MCF 10A (cell line): ENCODE data around the gene GRID1. TPM values are rescaled to one million over a fixed set of nuclear protein-coding genes. Genes with fewer than 3 reads are reported as not detected.

Experiments
- BruUV-seq: library from RNA; stranded (reverse); fragments of 400-500 nt; replicated peaks from 2 replicates; lab custom pipeline; 2021; lab: Mats Ljungman, UMichigan
- CTCF ChIA-PET: fragments of 300-600 bp; sonication (Branson Sonifier 250); formaldehyde crosslinking; extraction: SDS; loops from one replicate; lab custom pipeline; 2021; ENCODE audit warnings: antibody characterized with exemption, inconsistent platforms; lab: Yijun Ruan, JAX
- POLR2A ChIA-PET: fragments of 300-600, 350-650 bp; sonication (Branson Sonifier 250); formaldehyde crosslinking; extraction: SDS; loops from one replicate; lab custom pipeline; 2020; ENCODE audit warnings: antibody characterized with exemption, inconsistent platforms; lab: Yijun Ruan, JAX
- DNase-seq: peaks from one replicate; pipeline ENCODE4 v3.0.0-alpha.2; 2018; ENCODE audit not compliant: unreplicated experiment
- H3K27ac Mint-ChIP-seq: one replicate; pipeline ENCODE4 v1.8.0; 2022; ENCODE audit warnings: mild to moderate bottlenecking, low read depth, mixed read lengths; ENCODE audit not compliant: unreplicated experiment
- H3K27me3 Mint-ChIP-seq: one replicate; pipeline ENCODE4 v1.8.0; 2022; ENCODE audit warnings: mixed read lengths; ENCODE audit not compliant: insufficient read depth, unreplicated experiment
- H3K36me3 Mint-ChIP-seq: one replicate; pipeline ENCODE4 v1.8.0; 2022; ENCODE audit warnings: mild to moderate bottlenecking, moderate library complexity, mixed read lengths; ENCODE audit not compliant: insufficient read depth, unreplicated experiment
- H3K4me1 Mint-ChIP-seq: one replicate; pipeline ENCODE4 v1.8.0; 2022; ENCODE audit warnings: mixed read lengths; ENCODE audit not compliant: insufficient read depth, unreplicated experiment
- H3K4me3 Mint-ChIP-seq: one replicate; pipeline ENCODE4 v1.8.0; 2022; ENCODE audit warnings: mild to moderate bottlenecking, moderate library complexity, mixed read lengths; ENCODE audit not compliant: unreplicated experiment
- H3K9me3 Mint-ChIP-seq: one replicate; pipeline ENCODE4 v1.8.0; 2022; ENCODE audit warnings: mixed read lengths; ENCODE audit not compliant: unreplicated experiment
- intact Hi-C: fragments of 100-400 bp; cut with micrococcal nuclease; formaldehyde crosslinking; loops from 2 replicates; pipeline ENCODE4 v1.14.1; 2022
- total RNA-seq: library from RNA; stranded (reverse); gene quantifications from 2 replicates; pipeline ENCODE4 v1.2.3, GENCODE V29; 2022
- TF ChIP-seq, protein P1 (sequence below): fragments of 200-600 bp; IDR thresholded peaks from one replicate; pipeline ENCODE4 v1.8.0; 2022; ENCODE audit warnings: antibody characterized with exemption, mild to moderate bottlenecking; ENCODE audit not compliant: unreplicated experiment

GRID1 gene
- total RNA-seq, 1 experiment from 2014 or later = not detected

DNA sequence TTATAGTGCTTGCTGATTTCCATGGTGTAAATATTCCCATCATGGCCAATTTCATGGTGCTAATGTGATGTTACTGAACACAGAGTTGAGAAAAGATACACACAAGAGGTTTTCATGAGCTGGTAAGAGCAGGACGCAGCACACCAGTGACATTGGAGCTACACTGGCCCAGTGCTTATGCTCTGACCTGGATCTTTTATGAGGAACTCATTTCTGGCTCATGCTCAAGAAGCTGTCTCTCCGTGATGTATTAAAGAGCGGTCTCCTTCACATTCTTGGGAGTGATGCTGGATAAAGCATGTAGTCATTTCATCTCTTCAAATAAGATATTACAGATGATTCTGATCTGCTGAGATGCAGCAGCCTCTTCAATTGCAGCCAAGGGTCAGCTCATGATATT, 785.2 kb downstream of the GRID1 start:
- intact Hi-C loops = no loop called here
- TF ChIP-seq, protein P1, sequence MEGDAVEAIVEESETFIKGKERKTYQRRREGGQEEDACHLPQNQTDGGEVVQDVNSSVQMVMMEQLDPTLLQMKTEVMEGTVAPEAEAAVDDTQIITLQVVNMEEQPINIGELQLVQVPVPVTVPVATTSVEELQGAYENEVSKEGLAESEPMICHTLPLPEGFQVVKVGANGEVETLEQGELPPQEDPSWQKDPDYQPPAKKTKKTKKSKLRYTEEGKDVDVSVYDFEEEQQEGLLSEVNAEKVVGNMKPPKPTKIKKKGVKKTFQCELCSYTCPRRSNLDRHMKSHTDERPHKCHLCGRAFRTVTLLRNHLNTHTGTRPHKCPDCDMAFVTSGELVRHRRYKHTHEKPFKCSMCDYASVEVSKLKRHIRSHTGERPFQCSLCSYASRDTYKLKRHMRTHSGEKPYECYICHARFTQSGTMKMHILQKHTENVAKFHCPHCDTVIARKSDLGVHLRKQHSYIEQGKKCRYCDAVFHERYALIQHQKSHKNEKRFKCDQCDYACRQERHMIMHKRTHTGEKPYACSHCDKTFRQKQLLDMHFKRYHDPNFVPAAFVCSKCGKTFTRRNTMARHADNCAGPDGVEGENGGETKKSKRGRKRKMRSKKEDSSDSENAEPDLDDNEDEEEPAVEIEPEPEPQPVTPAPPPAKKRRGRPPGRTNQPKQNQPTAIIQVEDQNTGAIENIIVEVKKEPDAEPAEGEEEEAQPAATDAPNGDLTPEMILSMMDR = no peak

DNA sequence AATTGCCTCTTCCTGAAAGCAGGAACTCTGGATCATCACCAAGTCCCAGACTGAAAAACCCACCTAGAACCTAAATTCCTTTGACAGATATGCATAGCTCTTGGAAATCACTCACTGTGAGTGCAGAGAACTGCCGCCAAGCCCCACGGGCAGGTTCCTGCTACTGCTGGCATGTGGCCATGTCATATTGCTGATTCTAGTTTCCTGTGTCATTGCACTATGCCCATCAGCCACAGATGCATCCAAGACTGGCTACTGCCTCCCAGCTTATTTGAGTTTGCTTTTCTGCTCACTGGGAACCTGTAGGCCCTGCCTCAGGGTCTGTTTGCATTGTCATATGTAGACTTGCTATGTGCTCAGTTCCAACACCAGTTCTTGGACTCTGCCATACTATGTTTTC, 786.0 kb downstream of the GRID1 start:
- TF ChIP-seq, protein P1 = no peak
- Mint-ChIP-seq H3K36me3 (no peaks in the 10 kb centered on the region), H3K9me3 (peaks cover 6% of the 10 kb centered on the region), H3K27me3 (no peaks in the 10 kb centered on the region), H3K4me1 (no peaks in the 10 kb centered on the region), H3K4me3 (no peak overlapping the region), H3K27ac (no peak overlapping the region)
- no TSS peak for BruUV-seq
- intact Hi-C loops = no loop called here
- DNase-seq = peak; percentile 49
- ChIA-PET POLR2A (no interaction called here), CTCF (interaction anchor here (0.8 kb wide), 1 partner anchor 212 kb away, joined by 3 read pairs; no protein-coding TSS in a partner anchor)

More for the DNA sequence above, 785.2 kb downstream of the GRID1 start:
- BruUV-seq = no TSS peak
- H3K4me3 Mint-ChIP-seq = no peak overlapping the region
- H3K27me3 Mint-ChIP-seq = no peaks in the 10 kb centered on the region
- H3K9me3 Mint-ChIP-seq = peaks cover 6% of the 10 kb centered on the region
- CTCF ChIA-PET = interaction anchor here (0.9 kb wide), 1 partner anchor 796 kb away, joined by 3 read pairs; no protein-coding TSS in a partner anchor
- H3K4me1 Mint-ChIP-seq = no peaks in the 10 kb centered on the region
- POLR2A ChIA-PET = no interaction called here
- H3K36me3 Mint-ChIP-seq = no peaks in the 10 kb centered on the region
- no peak for DNase-seq
- no peak overlapping the region for H3K27ac Mint-ChIP-seq

DNA sequence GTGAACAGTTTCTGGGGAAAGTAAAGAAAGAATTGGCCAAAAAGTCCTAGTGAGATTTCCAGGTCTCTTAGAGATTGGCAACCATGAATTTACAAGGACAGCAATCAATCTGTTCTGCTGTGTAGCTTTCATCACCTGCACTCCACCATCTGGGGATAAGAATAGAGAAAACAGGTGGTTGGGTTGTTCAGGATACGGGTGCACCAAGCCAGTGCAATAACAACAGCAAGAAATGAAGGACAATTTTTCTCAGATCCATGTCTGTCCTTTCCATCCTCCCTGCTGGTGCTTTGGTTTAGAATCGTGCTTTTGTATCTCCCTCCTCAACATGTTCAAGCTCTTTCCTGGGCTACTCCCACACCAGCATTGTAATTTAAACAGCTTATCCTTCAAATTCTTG, 787.7 kb downstream of the GRID1 start:
- H3K27ac Mint-ChIP-seq = no peak overlapping the region
- intact Hi-C loops = no loop called here
- no peak overlapping the region for H3K4me3 Mint-ChIP-seq
- TF ChIP-seq, protein P1 = no peak
- ChIA-PET CTCF (interaction anchor here (0.6 to 0.7 kb wide), 2 partner anchors 10 to 1670 kb away, joined by 3 to 4 read pairs; no protein-coding TSS in a partner anchor), POLR2A (no interaction called here)
- no TSS peak for BruUV-seq
- no peaks in the 10 kb centered on the region for H3K36me3 Mint-ChIP-seq
- peaks cover 6% of the 10 kb centered on the region for H3K9me3 Mint-ChIP-seq
- H3K27me3 Mint-ChIP-seq = no peaks in the 10 kb centered on the region
- no peaks in the 10 kb centered on the region for H3K4me1 Mint-ChIP-seq
- no peak for DNase-seq

DNA sequence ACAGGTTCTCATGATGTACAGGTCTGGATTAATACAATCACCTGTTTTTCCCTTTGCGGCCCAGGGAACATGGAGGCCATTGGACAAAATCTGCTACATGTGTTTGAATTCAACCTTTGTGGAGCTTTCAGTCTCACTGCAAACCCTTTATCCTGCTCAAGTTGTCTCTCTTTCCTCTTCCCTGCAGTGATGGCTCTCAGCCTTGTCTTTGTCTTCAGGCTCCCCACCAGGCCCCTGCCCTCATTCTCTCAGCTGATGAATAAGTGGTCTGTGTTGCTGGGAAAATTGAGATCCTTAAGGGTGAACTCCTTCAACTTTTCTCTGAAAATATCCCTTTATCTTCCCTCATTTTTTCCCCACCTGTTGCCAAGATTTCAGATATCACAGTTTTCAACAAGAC, 791.2 kb downstream of the GRID1 start:
- Mint-ChIP-seq H3K4me3 (no peak overlapping the region), H3K9me3 (peaks cover 6% of the 10 kb centered on the region), H3K27ac (no peak overlapping the region), H3K4me1 (no peaks in the 10 kb centered on the region), H3K27me3 (no peaks in the 10 kb centered on the region), H3K36me3 (no peaks in the 10 kb centered on the region)
- POLR2A ChIA-PET = no interaction called here
- intact Hi-C loops = no loop called here
- CTCF ChIA-PET = interaction anchor here (0.6 kb wide), 1 partner anchor 687 kb away, joined by 4 read pairs; no protein-coding TSS in a partner anchor
- no peak for DNase-seq
- BruUV-seq = no TSS peak
- TF ChIP-seq, protein P1 = no peak
